ENCODE results near the gene POFUT2.

GRCh38 chr21:45332415-45332814 is 44.7 kb upstream of the POFUT2 start:
- TF ChIP-seq CTCF (IDR thresholded peaks at IDR 0.05), result no peak
- no peak for TF ChIP-seq POLR2A (IDR thresholded peaks at IDR 0.05)

All from adrenal gland (tissue), 5 donors.